Neural progenitor cell (in vitro differentiated cells): ENCODE measurements around the gene FAT2. TPM values are rescaled to one million over a fixed set of nuclear protein-coding genes. Genes with fewer than 3 reads are reported as not detected.

ENCODE experiments used
- DNase-seq: peaks from one replicate; pipeline ENCODE4 v3.0.0-alpha.2; 2016; ENCODE audit warnings: low spot score
- H2AFZ ChIP-seq: fragments of 200-600 bp; sonication (generic); replicated peaks from 2 replicates; pipeline ENCODE4 v1.6.1; 2016; ENCODE audit warnings: antibody characterized with exemption
- H3F3A ChIP-seq: fragments of 200-600 bp; sonication (generic); 2 replicates; pipeline ENCODE4 v1.6.1; 2016; ENCODE audit warnings: antibody characterized with exemption, low read depth
- H3K27ac ChIP-seq: fragments of 200-600 bp; sonication (generic); 2 replicates; pipeline ENCODE4 v1.5.1; 2016; ENCODE audit warnings: mild to moderate bottlenecking
- H3K27me3 ChIP-seq: fragments of 200-600 bp; sonication (generic); 2 replicates; pipeline ENCODE4 v1.6.1; 2016; ENCODE audit warnings: mild to moderate bottlenecking, moderate library complexity
- H3K36me3 ChIP-seq: fragments of 200-600 bp; sonication (generic); 2 replicates; pipeline ENCODE4 v1.5.1; 2016
- H3K4me1 ChIP-seq: fragments of 200-600 bp; sonication (generic); 2 replicates; pipeline ENCODE4 v1.6.1; 2016; ENCODE audit warnings: mixed run types
- H3K4me2 ChIP-seq: fragments of 200-600 bp; sonication (generic); 2 replicates; pipeline ENCODE4 v1.6.1; 2016
- H3K4me3 ChIP-seq: fragments of 200-600 bp; sonication (generic); 2 replicates; pipeline ENCODE4 v1.5.1; 2016
- H3K79me2 ChIP-seq: fragments of 200-600 bp; sonication (generic); 2 replicates; pipeline ENCODE4 v1.6.1; 2016; ENCODE audit warnings: low read depth
- H3K9ac ChIP-seq: fragments of 200-600 bp; sonication (generic); 2 replicates; pipeline ENCODE4 v1.6.1; 2016
- H3K9me3 ChIP-seq: fragments of 200-600 bp; sonication (generic); 2 replicates; pipeline ENCODE4 v1.5.1; 2016; ENCODE audit warnings: low read depth
- H4K20me1 ChIP-seq: fragments of 200-600 bp; sonication (generic); 2 replicates; pipeline ENCODE4 v1.6.1; 2016; ENCODE audit warnings: low read depth
- H3K27ac Mint-ChIP-seq: 3 replicates; pipeline ENCODE4 v1.8.0; 2021; ENCODE audit warnings: mixed read lengths
- H3K27me3 Mint-ChIP-seq: 2 replicates; pipeline ENCODE4 v1.8.0; 2022; ENCODE audit warnings: low read depth, mild to moderate bottlenecking, inconsistent platforms, moderate library complexity, mixed read lengths; ENCODE audit not compliant: insufficient read depth
- H3K36me3 Mint-ChIP-seq: 3 replicates; pipeline ENCODE4 v1.8.0; 2021; ENCODE audit warnings: mixed read lengths
- H3K4me1 Mint-ChIP-seq: 3 replicates; pipeline ENCODE4 v1.8.0; 2021; ENCODE audit warnings: mixed read lengths
- H3K4me3 Mint-ChIP-seq: 3 replicates; pipeline ENCODE4 v1.8.0; 2021; ENCODE audit warnings: mild to moderate bottlenecking, moderate library complexity, mixed read lengths
- H3K9me3 Mint-ChIP-seq: 3 replicates; pipeline ENCODE4 v1.8.0; 2020; ENCODE audit warnings: mixed read lengths
- EZH2 ChIP-seq: fragments of 200-600 bp; sonication (generic); IDR thresholded peaks from 2 replicates; pipeline ENCODE4 v1.6.1; 2017; ENCODE audit warnings: antibody characterized with exemption, mild to moderate bottlenecking, moderate library complexity
- EZH2phosphoT487 ChIP-seq: fragments of 200-600 bp; sonication (generic); IDR thresholded peaks from 2 replicates; pipeline ENCODE4 v1.6.1; 2017; ENCODE audit warnings: antibody characterized with exemption
- total RNA-seq: library from RNA; depleted of rRNA; stranded (reverse); fragments of >200 nt; gene quantifications from 2 replicates; pipeline ENCODE4 v1.2.3, GENCODE V29; 2015; ENCODE audit warnings: low replicate concordance
- TF ChIP-seq, protein P1 (sequence below): fragments of 200-600 bp; sonication (generic); IDR thresholded peaks from 2 replicates; pipeline ENCODE4 v1.5.1; 2017; ENCODE audit warnings: antibody characterized with exemption, mild to moderate bottlenecking

Gene FAT2
- total RNA-seq, 1 donor from 2014 or later: 0.36 TPM

DNA sequence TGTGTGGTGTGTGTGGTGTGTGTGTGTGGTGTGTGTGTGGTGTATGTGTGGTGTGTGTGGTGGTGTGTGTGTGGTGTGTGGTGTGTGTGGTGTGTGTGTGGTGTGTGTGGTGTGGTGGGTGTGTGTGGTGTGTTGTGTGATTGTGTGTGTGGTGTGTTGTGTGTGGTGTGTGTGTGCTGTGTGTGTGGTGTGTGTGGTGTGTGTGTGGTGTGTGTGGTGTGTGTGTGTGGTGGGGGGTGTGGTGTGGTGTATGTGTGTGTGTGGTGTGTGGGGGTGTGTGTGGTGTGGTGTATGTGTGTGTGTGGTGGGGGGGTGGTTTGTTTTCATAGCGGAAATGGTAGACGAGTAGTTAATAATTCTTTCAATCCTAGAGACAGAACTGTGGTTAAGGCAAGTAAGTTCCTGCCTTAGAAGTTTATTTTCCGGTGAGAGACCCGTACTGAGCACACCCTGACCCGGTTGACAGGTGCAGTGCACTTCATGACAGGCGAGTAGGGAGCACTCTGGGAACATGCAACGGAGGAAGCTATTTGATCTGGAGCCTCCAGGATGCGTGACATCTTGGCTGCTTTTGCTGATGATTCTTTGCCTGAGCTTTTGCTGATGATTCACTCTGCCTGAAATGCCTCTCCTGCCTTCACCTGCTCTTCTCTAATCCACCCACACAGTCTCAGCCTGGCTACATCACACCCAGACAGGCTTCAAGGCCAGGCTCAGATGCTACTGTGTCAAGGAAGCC, 21.7 kb upstream of the FAT2 start:
- Mint-ChIP-seq H3K9me3 (peaks cover 3% of the 10 kb centered on the region), H3K4me1 (peaks cover 2% of the 10 kb centered on the region), H3K36me3 (no peaks in the 10 kb centered on the region), H3K27ac (no peak overlapping the region), H3K27me3 (peaks cover 3% of the 10 kb centered on the region), H3K4me3 (no peak overlapping the region)
- no peak overlapping the region for H2AFZ ChIP-seq
- H3K4me2 ChIP-seq: no peak overlapping the region
- no peaks in the 10 kb centered on the region for H3K27me3 ChIP-seq
- H3F3A ChIP-seq: peaks cover 1% of the 10 kb centered on the region
- H3K9ac ChIP-seq: no peak overlapping the region
- no peak overlapping the region for H3K27ac ChIP-seq
- H3K9me3 ChIP-seq: no peaks in the 10 kb centered on the region
- no peaks in the 10 kb centered on the region for H3K4me1 ChIP-seq
- no peak overlapping the region for H3K4me3 ChIP-seq
- TF ChIP-seq, protein P1, sequence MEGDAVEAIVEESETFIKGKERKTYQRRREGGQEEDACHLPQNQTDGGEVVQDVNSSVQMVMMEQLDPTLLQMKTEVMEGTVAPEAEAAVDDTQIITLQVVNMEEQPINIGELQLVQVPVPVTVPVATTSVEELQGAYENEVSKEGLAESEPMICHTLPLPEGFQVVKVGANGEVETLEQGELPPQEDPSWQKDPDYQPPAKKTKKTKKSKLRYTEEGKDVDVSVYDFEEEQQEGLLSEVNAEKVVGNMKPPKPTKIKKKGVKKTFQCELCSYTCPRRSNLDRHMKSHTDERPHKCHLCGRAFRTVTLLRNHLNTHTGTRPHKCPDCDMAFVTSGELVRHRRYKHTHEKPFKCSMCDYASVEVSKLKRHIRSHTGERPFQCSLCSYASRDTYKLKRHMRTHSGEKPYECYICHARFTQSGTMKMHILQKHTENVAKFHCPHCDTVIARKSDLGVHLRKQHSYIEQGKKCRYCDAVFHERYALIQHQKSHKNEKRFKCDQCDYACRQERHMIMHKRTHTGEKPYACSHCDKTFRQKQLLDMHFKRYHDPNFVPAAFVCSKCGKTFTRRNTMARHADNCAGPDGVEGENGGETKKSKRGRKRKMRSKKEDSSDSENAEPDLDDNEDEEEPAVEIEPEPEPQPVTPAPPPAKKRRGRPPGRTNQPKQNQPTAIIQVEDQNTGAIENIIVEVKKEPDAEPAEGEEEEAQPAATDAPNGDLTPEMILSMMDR: no peak
- TF ChIP-seq EZH2phosphoT487 (no peak), EZH2 (no peak)
- no peaks in the 10 kb centered on the region for H4K20me1 ChIP-seq
- DNase-seq: no peak
- no peaks in the 10 kb centered on the region for H3K79me2 ChIP-seq
- H3K36me3 ChIP-seq: no peaks in the 10 kb centered on the region

DNA sequence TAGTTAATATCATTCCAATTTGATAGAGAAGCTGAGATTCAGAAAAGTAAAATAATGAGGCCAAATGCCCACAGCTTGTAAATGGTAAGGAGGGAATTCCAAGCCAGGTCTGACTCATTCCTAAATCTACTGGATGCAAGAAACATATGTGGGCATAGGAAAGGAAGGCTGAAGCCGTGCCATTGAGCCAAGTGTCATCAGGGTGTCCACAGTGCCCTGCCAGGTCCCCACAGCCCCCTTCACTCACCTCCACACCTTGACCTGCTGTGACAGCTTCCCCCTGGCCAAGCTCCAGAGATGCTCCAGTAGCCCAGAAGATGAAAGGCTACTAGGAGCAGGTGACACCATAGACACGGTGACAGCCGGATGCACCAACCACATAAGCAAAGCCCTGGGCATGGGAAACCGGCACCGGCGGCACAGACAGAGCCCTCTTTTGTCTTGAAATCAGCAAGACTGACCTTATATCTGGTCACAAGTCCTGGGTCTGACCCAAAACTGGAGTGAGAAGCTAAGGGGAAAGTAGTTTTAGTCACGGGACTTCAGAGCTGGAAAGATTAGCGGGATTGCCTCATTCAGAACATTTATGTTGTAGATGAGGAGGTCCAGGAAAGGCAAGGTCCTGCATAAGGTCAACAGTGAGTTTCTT, 20.1 kb upstream of the FAT2 start:
- DNase-seq: no peak
- peaks cover 2% of the 10 kb centered on the region for H3K4me1 Mint-ChIP-seq
- no peaks in the 10 kb centered on the region for H3K27me3 ChIP-seq
- H3K36me3 ChIP-seq: no peaks in the 10 kb centered on the region
- H3K9me3 ChIP-seq: no peaks in the 10 kb centered on the region
- H3F3A ChIP-seq: no peaks in the 10 kb centered on the region
- H3K36me3 Mint-ChIP-seq: no peaks in the 10 kb centered on the region
- no peak overlapping the region for H3K9ac ChIP-seq
- no peak overlapping the region for H2AFZ ChIP-seq
- peaks cover 3% of the 10 kb centered on the region for H3K9me3 Mint-ChIP-seq
- H3K4me2 ChIP-seq: no peak overlapping the region
- H4K20me1 ChIP-seq: no peaks in the 10 kb centered on the region
- no peaks in the 10 kb centered on the region for H3K4me1 ChIP-seq
- no peak overlapping the region for H3K4me3 ChIP-seq
- H3K79me2 ChIP-seq: no peaks in the 10 kb centered on the region
- H3K27ac ChIP-seq: no peak overlapping the region
- TF ChIP-seq, protein P1: no peak
- no peak for TF ChIP-seq EZH2phosphoT487
- TF ChIP-seq EZH2: no peak
- no peak overlapping the region for H3K4me3 Mint-ChIP-seq
- H3K27me3 Mint-ChIP-seq: peaks cover 3% of the 10 kb centered on the region
- no peak overlapping the region for H3K27ac Mint-ChIP-seq

DNA sequence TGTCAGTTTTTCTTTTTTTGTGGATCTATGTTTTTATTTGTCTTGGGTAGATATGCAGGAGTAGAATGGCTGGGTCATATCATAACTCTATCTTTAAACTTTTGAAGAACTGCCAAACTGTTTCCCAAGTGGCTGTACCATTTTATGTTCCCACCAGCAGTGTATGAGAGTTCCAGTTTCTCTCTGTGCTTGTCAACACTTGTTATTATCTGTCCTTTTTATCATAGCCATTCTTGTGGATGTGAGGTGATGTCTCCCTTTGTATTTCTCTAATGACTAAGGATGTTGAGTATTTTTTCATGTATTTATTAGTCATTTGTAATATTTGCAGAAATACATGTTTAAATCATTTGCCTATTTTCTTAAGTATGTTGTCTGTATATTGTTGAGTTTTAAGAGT, 17.4 kb upstream of the FAT2 start:
- Mint-ChIP-seq H3K27me3 (peaks cover 7% of the 10 kb centered on the region), H3K4me3 (no peak overlapping the region), H3K27ac (no peak overlapping the region), H3K4me1 (no peaks in the 10 kb centered on the region), H3K9me3 (peaks cover 3% of the 10 kb centered on the region), H3K36me3 (no peaks in the 10 kb centered on the region)
- no peaks in the 10 kb centered on the region for H3K36me3 ChIP-seq
- no peaks in the 10 kb centered on the region for H3K27me3 ChIP-seq
- no peaks in the 10 kb centered on the region for H3K9me3 ChIP-seq
- H3K27ac ChIP-seq: no peak overlapping the region
- TF ChIP-seq EZH2: no peak
- no peak for TF ChIP-seq EZH2phosphoT487
- TF ChIP-seq, protein P1: no peak
- H3F3A ChIP-seq: peaks cover 10% of the 10 kb centered on the region
- H3K9ac ChIP-seq: no peak overlapping the region
- H3K4me3 ChIP-seq: no peak overlapping the region
- no peak overlapping the region for H3K4me2 ChIP-seq
- no peak for DNase-seq
- H3K79me2 ChIP-seq: no peaks in the 10 kb centered on the region
- peaks cover 6% of the 10 kb centered on the region for H3K4me1 ChIP-seq
- no peaks in the 10 kb centered on the region for H4K20me1 ChIP-seq
- H2AFZ ChIP-seq: no peak overlapping the region
